ENCODE measurements around the gene GJB1. TPM values are rescaled to one million over a fixed set of nuclear protein-coding genes. Genes with fewer than 3 reads are reported as not detected.
A peak's percentile ranks its signal among the peaks of the same experiment; 100 is the strongest.
"Not testable (repeated sequence)": the region's sequence is repeated elsewhere in the genome, so short reads cannot be mapped to it uniquely, and the experiment has no call there.

The GJB1 gene
- total RNA-seq, 1 experiment from 2014 or later = 0.10 TPM

GRCh38 chrX:71256051-71256450, 33.0 kb downstream of the GJB1 start:
- no peaks in the 10 kb centered on the region for H3K27me3 ChIP-seq (ENCODE audit: control insufficient read depth, insufficient read depth, low read length)
- H3K36me3 ChIP-seq (replicated peaks; ENCODE audit: control insufficient read depth, insufficient read depth, low read length) = no peaks in the 10 kb centered on the region
- no peak overlapping the region for H3K4me3 ChIP-seq (ENCODE audit: insufficient read depth, low read depth, low read length)
- DNase-seq = no peak

GRCh38 chrX:71256856-71257255, 33.8 kb downstream of the GJB1 start:
- no peaks in the 10 kb centered on the region for H3K27me3 ChIP-seq (ENCODE audit: control insufficient read depth, insufficient read depth, low read length)
- H3K36me3 ChIP-seq (replicated peaks; ENCODE audit: control insufficient read depth, insufficient read depth, low read length) = no peaks in the 10 kb centered on the region
- H3K4me3 ChIP-seq (ENCODE audit: insufficient read depth, low read depth, low read length) = no peak overlapping the region
- peak; percentile 3 for DNase-seq

- not testable (repeated sequence) for H3K4me3 ChIP-seq (ENCODE audit: insufficient read depth, low read depth, low read length); H3K27me3 ChIP-seq (ENCODE audit: control insufficient read depth, insufficient read depth, low read length); DNase-seq; H3K36me3 ChIP-seq (replicated peaks; ENCODE audit: control insufficient read depth, insufficient read depth, low read length)
Observed at GRCh38 chrX:71268624-71269023, 45.6 kb downstream of the GJB1 start.

GRCh38 chrX:71269801-71270395, 46.9 kb downstream of the GJB1 start:
- Histone ChIP-seq H3K4me3 (ENCODE audit: insufficient read depth, low read depth, low read length) (no peak overlapping the region), H3K36me3 (replicated peaks; ENCODE audit: control insufficient read depth, insufficient read depth, low read length) (no peaks in the 10 kb centered on the region), H3K27me3 (ENCODE audit: control insufficient read depth, insufficient read depth, low read length) (no peaks in the 10 kb centered on the region)
- DNase-seq = no peak

- DNase-seq; H3K4me3 ChIP-seq (ENCODE audit: insufficient read depth, low read depth, low read length); H3K27me3 ChIP-seq (ENCODE audit: control insufficient read depth, insufficient read depth, low read length); H3K36me3 ChIP-seq (replicated peaks; ENCODE audit: control insufficient read depth, insufficient read depth, low read length): not testable (repeated sequence)
Observed at GRCh38 chrX:71272313-71272712, 49.3 kb downstream of the GJB1 start.

Other genes with a start within 250 kb of the GJB1 start
- gene SNX12, start 154.9 kb upstream of the GJB1 start, total RNA-seq (2014; rRNA removed; shearing (Covaris generic)) = 66.3 and 85.8 TPM in 2 replicates
- 15.4 and 18.6 TPM in 2 replicates for gene FOXO4, start 127.4 kb upstream of the GJB1 start, total RNA-seq (2014; rRNA removed; shearing (Covaris generic))
- gene CXorf65, start 116.5 kb upstream of the GJB1 start, total RNA-seq (2014; rRNA removed; shearing (Covaris generic)) = 3.8 TPM in 1 of 2 replicates, not detected in the other
- gene IL2RG, start 111.6 kb upstream of the GJB1 start, total RNA-seq (2014; rRNA removed; shearing (Covaris generic)) = not detected in 2 replicates
- 19.0 and 24.1 TPM in 2 replicates for gene MED12, start 104.6 kb upstream of the GJB1 start, total RNA-seq (2014; rRNA removed; shearing (Covaris generic))
- 2.9 and 4.6 TPM in 2 replicates for gene NLGN3, start 78.4 kb upstream of the GJB1 start, total RNA-seq (2014; rRNA removed; shearing (Covaris generic))
- gene ZMYM3, start 30.9 kb downstream of the GJB1 start, total RNA-seq (2014; rRNA removed; shearing (Covaris generic)) = 46.4 and 48.9 TPM in 2 replicates
- 645 and 665 TPM in 2 replicates for gene NONO, start 60.4 kb downstream of the GJB1 start, total RNA-seq (2014; rRNA removed; shearing (Covaris generic))
- gene ITGB1BP2, start 78.5 kb downstream of the GJB1 start, total RNA-seq (2014; rRNA removed; shearing (Covaris generic)) = 0.66 and 4.2 TPM in 2 replicates
- gene TAF1, start 143.1 kb downstream of the GJB1 start, total RNA-seq (2014; rRNA removed; shearing (Covaris generic)) = 6.6 and 15.6 TPM in 2 replicates